Stimulated activated CD8-positive, alpha-beta memory T cell treated with anti-CD3 and anti-CD28 coated beads, Interleukin-2, amount 100 ng/mL, for 48 hours (primary cell): ENCODE measurements around the gene VOPP1.
A peak's percentile ranks its signal among the peaks of the same experiment; 100 is the strongest.

ENCODE experiments used
- DNase-seq, 2 donors: peaks; one replicate each; pipeline ENCODE4 v3.0.0-alpha.2; 2020; ENCODE audit warnings: low read depth in 2 of 2

The VOPP1 gene

GRCh38 chr7:55532150-55532917 is 40.0 kb downstream of the VOPP1 start:
- DNase-seq: no peak

- no peak for DNase-seq
These were observed 40.8 kb downstream of the VOPP1 start for GRCh38 chr7:55531536-55531935.

GRCh38 chr7:55527307-55527706 is 45.0 kb downstream of the VOPP1 start:
- no peak for DNase-seq

GRCh38 chr7:55526770-55527169 is 45.5 kb downstream of the VOPP1 start:
- DNase-seq: no peak

GRCh38 chr7:55526329-55526728 is 46.0 kb downstream of the VOPP1 start:
- no peak for DNase-seq

GRCh38 chr7:55524558-55525310 is 47.6 kb downstream of the VOPP1 start:
- DNase-seq: no peak

GRCh38 chr7:55523366-55523765 is 48.9 kb downstream of the VOPP1 start:
- no peak for DNase-seq

GRCh38 chr7:55521917-55522902 is 50.1 kb downstream of the VOPP1 start:
- DNase-seq: no peak

- no peak for DNase-seq
These were observed 50.8 kb downstream of the VOPP1 start for GRCh38 chr7:55521512-55521911.

GRCh38 chr7:55520426-55521140 is 51.7 kb downstream of the VOPP1 start:
- DNase-seq: no peak

GRCh38 chr7:55518836-55519235 is 53.5 kb downstream of the VOPP1 start:
- no peak for DNase-seq

- DNase-seq: no peak
These were observed 54.2 kb downstream of the VOPP1 start for GRCh38 chr7:55517936-55518689.

GRCh38 chr7:55517191-55517633 is 55.1 kb downstream of the VOPP1 start:
- peak in 1 of 2 donors; percentile 48 for DNase-seq

GRCh38 chr7:55516409-55516808 is 55.9 kb downstream of the VOPP1 start:
- no peak for DNase-seq

GRCh38 chr7:55515569-55516279 is 56.6 kb downstream of the VOPP1 start:
- no peak for DNase-seq

GRCh38 chr7:55514546-55515265 is 57.6 kb downstream of the VOPP1 start:
- DNase-seq: no peak

- DNase-seq: no peak
These were observed 58.4 kb downstream of the VOPP1 start for GRCh38 chr7:55513868-55514267.

GRCh38 chr7:55512635-55513191 is 59.6 kb downstream of the VOPP1 start:
- no peak for DNase-seq

- DNase-seq: no peak
These were observed 61.7 kb downstream of the VOPP1 start for GRCh38 chr7:55510621-55511020.
